ENCODE data around the gene TSHZ2. TPM values are rescaled to one million over a fixed set of nuclear protein-coding genes. Genes with fewer than 3 reads are reported as not detected.

The TSHZ2 gene
- total RNA-seq, 2 experiments from 2014 or later: 0.38 to 0.54 TPM

DNA sequence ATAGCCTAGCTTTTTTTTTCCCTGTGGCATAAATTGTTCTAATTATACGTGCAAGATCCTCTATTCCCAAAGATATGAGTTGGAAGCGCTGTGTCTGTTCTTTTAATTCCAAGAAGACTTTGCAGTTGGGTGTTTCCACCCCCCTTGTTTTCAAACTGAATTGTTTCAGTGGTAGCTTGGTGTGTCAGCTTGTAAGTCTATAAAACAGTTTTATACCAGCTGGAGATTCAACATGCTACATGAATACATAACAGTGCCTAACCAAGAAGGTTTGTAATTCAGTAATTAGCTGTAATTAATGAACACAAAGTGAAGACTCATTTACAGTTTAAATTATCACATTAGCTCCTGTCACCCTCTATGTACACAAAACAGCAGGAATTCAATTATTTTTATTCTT, 467.5 kb downstream of the TSHZ2 start:
- no peaks in the 10 kb centered on the region for H3K9me3 Mint-ChIP-seq
- no peaks in the 10 kb centered on the region for H3K36me3 Mint-ChIP-seq (ENCODE audit: low read depth)
- H3K4me1 Mint-ChIP-seq (ENCODE audit: low read depth): no peaks in the 10 kb centered on the region
- POLR2A ChIA-PET: interaction anchor here (1.6 kb wide), 1 partner anchor 10 kb away, joined by 4 read pairs; no protein-coding TSS in a partner anchor
- H3K4me3 Mint-ChIP-seq: no peak overlapping the region
- TF ChIP-seq, protein P1, sequence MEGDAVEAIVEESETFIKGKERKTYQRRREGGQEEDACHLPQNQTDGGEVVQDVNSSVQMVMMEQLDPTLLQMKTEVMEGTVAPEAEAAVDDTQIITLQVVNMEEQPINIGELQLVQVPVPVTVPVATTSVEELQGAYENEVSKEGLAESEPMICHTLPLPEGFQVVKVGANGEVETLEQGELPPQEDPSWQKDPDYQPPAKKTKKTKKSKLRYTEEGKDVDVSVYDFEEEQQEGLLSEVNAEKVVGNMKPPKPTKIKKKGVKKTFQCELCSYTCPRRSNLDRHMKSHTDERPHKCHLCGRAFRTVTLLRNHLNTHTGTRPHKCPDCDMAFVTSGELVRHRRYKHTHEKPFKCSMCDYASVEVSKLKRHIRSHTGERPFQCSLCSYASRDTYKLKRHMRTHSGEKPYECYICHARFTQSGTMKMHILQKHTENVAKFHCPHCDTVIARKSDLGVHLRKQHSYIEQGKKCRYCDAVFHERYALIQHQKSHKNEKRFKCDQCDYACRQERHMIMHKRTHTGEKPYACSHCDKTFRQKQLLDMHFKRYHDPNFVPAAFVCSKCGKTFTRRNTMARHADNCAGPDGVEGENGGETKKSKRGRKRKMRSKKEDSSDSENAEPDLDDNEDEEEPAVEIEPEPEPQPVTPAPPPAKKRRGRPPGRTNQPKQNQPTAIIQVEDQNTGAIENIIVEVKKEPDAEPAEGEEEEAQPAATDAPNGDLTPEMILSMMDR (IDR thresholded peaks at IDR 0.05): no peak
- no peak for ATAC-seq
- H3K27me3 Mint-ChIP-seq: no peaks in the 10 kb centered on the region
- intact Hi-C loops (cut with micrococcal nuclease): no loop called here
- DNase-seq: no peak
- no peak overlapping the region for H3K27ac Mint-ChIP-seq
- CTCF ChIA-PET: interaction anchor here (0.7 kb wide), 1 partner anchor 562 kb away, joined by 4 read pairs; no protein-coding TSS in a partner anchor

DNA sequence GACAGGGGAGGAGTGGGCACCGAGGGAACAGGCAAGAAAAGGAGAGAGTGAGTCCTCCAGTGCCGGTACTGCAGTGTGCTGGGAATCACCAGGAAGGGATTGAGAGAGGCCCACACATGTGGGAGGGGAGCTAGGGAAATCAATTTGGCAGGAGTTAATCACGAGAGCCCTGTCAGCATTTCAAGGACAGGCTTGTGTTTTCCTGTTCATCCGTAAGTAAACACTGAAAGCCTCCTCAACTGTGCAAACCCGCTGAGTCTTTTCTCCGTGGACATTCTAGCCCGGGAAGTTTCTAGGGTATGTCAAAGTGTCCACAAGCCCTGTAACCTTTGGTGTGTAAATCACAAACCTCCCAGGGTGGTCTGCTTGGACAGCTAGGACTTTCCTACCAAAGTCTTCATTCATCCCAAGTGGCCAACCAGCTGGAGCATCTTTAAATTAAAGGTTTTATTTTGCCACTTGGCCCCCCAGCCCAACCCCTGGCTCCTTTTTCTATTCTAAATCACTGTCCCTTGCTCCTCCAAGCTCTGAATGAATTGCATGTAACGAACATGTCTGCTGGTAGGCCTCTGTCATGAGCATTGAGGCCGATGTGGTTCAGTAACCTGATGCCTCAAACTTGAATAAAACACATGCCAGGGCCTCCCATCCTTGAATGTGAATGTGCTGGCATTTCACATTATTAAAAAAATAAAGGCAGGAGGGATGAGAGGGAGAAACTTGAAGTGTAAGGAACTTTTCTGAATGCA, 472.4 kb downstream of the TSHZ2 start:
- no peaks in the 10 kb centered on the region for H3K4me1 Mint-ChIP-seq (ENCODE audit: low read depth)
- CTCF ChIA-PET: interaction anchor here (1.1 kb wide), 1 partner anchor 104 kb away, joined by 3 read pairs; no protein-coding TSS in a partner anchor
- H3K27me3 Mint-ChIP-seq: no peaks in the 10 kb centered on the region
- POLR2A ChIA-PET: no interaction called here
- H3K9me3 Mint-ChIP-seq: peaks cover 21% of the 10 kb centered on the region
- peaks cover 3% of the 10 kb centered on the region for H3K36me3 Mint-ChIP-seq (ENCODE audit: low read depth)
- H3K4me3 Mint-ChIP-seq: no peak overlapping the region
- DNase-seq (no peak), ATAC-seq (no peak)
- no peak overlapping the region for H3K27ac Mint-ChIP-seq
- TF ChIP-seq, protein P1 (IDR thresholded peaks at IDR 0.05): no peak
- intact Hi-C loops (cut with micrococcal nuclease): no loop called here

DNA sequence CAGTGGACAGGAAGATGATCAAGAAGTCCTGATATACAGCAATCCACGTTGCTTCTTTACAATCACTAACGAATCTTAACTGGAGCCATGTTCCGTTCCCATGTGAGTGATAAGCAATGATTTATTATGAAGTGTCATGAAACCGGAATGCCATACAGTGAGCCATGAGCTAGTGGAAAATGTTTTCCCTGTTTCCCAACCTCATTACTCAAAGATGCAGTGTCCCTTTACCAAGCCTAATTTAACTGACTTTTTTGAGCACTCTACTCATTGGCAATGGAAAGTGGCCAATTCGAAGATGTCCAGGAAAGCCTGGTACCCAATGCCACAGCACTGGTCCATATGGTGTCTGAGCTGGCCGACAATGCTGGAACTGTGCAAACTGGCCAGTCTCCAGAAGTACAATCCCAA, 473.2 kb downstream of the TSHZ2 start:
- ATAC-seq (no peak), DNase-seq (no peak)
- TF ChIP-seq, protein P1 (IDR thresholded peaks at IDR 0.05): no peak
- Mint-ChIP-seq H3K27ac (no peak overlapping the region), H3K9me3 (peaks cover 27% of the 10 kb centered on the region), H3K4me1 (ENCODE audit: low read depth) (no peaks in the 10 kb centered on the region), H3K27me3 (no peaks in the 10 kb centered on the region), H3K36me3 (ENCODE audit: low read depth) (peaks cover 6% of the 10 kb centered on the region), H3K4me3 (no peak overlapping the region)
- intact Hi-C loops (cut with micrococcal nuclease): no loop called here
- ChIA-PET CTCF (interaction anchor here (1.1 kb wide), 1 partner anchor 103 kb away, joined by 3 read pairs; no protein-coding TSS in a partner anchor), POLR2A (no interaction called here)

DNA sequence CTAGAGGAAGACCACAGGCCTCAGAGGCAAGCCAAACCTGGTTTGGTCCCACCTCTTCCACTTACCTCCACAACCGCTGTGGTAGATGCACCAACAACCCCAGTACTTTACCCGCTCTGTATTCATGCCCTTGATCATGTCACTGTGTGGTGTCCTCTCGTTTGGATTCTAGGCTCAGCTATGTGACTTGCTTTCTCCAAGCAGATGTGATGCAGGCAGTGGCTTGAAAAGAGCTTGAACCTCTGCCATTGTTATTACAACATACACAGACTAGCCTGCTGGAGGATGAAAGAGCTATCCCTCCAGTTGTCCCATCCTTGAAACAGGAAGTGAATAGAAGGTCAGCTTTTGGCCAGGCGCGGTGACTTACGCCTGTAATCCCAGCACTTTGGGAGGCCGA, 473.8 kb downstream of the TSHZ2 start:
- H3K27me3 Mint-ChIP-seq: no peaks in the 10 kb centered on the region
- ChIA-PET CTCF (interaction anchor here (0.6 kb wide), 1 partner anchor 807 kb away, joined by 3 read pairs; no protein-coding TSS in a partner anchor), POLR2A (no interaction called here)
- H3K4me1 Mint-ChIP-seq (ENCODE audit: low read depth): no peaks in the 10 kb centered on the region
- H3K4me3 Mint-ChIP-seq: no peak overlapping the region
- H3K27ac Mint-ChIP-seq: no peak overlapping the region
- peaks cover 6% of the 10 kb centered on the region for H3K36me3 Mint-ChIP-seq (ENCODE audit: low read depth)
- ATAC-seq (no peak), DNase-seq (no peak)
- H3K9me3 Mint-ChIP-seq: peaks cover 31% of the 10 kb centered on the region
- TF ChIP-seq, protein P1 (IDR thresholded peaks at IDR 0.05): no peak
- intact Hi-C loops (cut with micrococcal nuclease): no loop called here

DNA sequence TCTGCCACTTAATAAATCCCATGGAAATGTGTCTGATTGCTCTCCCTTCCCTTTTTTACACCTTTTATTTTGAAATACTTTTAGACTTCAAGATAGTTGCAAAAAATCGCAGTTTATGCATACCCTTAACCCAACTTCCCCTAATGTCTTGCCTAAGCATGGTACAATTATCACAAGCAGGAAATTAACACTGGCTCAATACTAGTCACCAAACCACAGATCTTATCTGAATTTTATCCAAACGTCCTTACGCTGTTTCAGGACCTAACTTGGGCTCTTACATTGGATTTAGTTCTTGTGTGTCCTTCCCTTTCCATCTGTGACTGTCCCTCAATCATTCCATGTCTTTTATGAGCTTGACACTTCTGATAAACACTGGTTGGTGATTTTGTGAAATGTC, 475.2 kb downstream of the TSHZ2 start:
- intact Hi-C loops (cut with micrococcal nuclease): no loop called here
- H3K9me3 Mint-ChIP-seq: peaks cover 31% of the 10 kb centered on the region
- POLR2A ChIA-PET: no interaction called here

More for the DNA sequence above, 475.2 kb downstream of the TSHZ2 start:
- ATAC-seq (no peak), DNase-seq (no peak)
- CTCF ChIA-PET: no interaction called here
- H3K4me3 Mint-ChIP-seq: no peak overlapping the region
- TF ChIP-seq, protein P1 (IDR thresholded peaks at IDR 0.05): no peak
- no peaks in the 10 kb centered on the region for H3K27me3 Mint-ChIP-seq
- H3K36me3 Mint-ChIP-seq (ENCODE audit: low read depth): peaks cover 6% of the 10 kb centered on the region
- no peak overlapping the region for H3K27ac Mint-ChIP-seq
- H3K4me1 Mint-ChIP-seq (ENCODE audit: low read depth): no peaks in the 10 kb centered on the region
